MG63 (cell line): ENCODE results near the gene ZNF880. TPM values are rescaled to one million over a fixed set of nuclear protein-coding genes. Genes with fewer than 3 reads are reported as not detected.

ENCODE experiments used
- DNase-seq: peaks from one replicate; pipeline ENCODE4 v3.0.0-alpha.2; 2020
- H3K27me3 ChIP-seq: fragments of 250-450 bp; sonication (Bioruptor Pico); 2 replicates; pipeline ENCODE4 v1.5.1; 2020; ENCODE audit warnings: mild to moderate bottlenecking, moderate library complexity
- H3K36me3 ChIP-seq: fragments of 250-450 bp; sonication (Bioruptor Pico); 2 replicates; pipeline ENCODE4 v1.5.1; 2020; ENCODE audit warnings: mild to moderate bottlenecking, moderate library complexity
- H3K4me3 ChIP-seq: fragments of 250-450 bp; sonication (Bioruptor Pico); 2 replicates; pipeline ENCODE4 v1.5.1; 2020; ENCODE audit warnings: mild to moderate bottlenecking, moderate library complexity
- H3K9me3 ChIP-seq: fragments of 250-450 bp; sonication (Bioruptor Pico); 2 replicates; pipeline ENCODE4 v1.5.1; 2020; ENCODE audit warnings: mild to moderate bottlenecking, moderate library complexity
- total RNA-seq: library from RNA; depleted of rRNA; stranded (reverse); fragments of >200 nt; shearing (Covaris generic); gene quantifications from 2 replicates; pipeline ENCODE4 v1.2.3, GENCODE V29; 2014; ENCODE audit warnings: low replicate concordance; rRNA removed

ZNF880 gene
- total RNA-seq, 1 experiment from 2014 or later, result 2.3 TPM

DNA sequence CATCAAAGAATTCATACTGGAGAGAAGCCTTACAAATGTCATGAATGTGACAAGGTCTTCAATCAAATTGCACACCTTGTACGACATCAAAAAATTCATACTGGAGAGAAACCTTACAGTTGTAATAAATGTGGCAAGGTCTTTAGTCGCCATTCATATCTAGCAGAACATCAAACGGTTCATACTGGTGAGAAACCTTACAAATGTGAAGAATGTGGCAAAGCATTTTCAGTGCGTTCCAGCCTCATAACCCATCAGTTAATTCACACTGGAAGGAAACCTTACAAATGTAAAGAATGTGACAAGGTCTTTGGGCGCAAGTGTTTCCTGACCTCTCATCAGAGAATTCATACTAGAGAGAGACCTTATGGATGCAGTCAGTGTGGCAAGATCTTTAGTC, 46.0 kb downstream of the ZNF880 start:
- no peaks in the 10 kb centered on the region for H3K36me3 ChIP-seq
- H3K27me3 ChIP-seq, result no peaks in the 10 kb centered on the region
- no peak for DNase-seq
- H3K4me3 ChIP-seq, result no peak overlapping the region
- peaks cover 7% of the 10 kb centered on the region for H3K9me3 ChIP-seq

DNA sequence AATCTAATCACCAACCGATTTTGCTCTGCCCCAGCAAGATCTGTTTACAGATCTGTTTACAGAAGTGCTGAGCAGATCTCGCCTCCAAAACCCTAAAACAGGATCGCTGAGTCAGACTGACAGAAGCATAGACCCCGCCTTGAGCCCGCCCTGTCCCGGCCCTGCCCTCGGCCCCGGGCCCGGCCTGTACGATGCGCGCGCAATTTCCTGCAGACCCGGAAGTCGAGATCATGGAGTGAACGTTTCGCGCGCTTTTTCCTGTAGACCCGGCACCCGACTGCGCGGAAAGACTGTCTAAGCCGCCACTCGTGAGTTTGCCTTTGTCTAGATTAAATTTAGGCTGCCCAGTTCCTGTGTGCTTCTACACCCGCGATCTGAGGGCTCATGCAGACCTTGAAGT, 59.2 kb downstream of the ZNF880 start, which contains the start of gene ZNF534:
Gene ZNF534, plus strand, starts transcription at position 212 of the 400 bp plus-strand sequence. CDS start 2,327 bp downstream, outside the sequence.
- Histone ChIP-seq H3K27me3 (no peaks in the 10 kb centered on the region), H3K36me3 (no peaks in the 10 kb centered on the region), H3K9me3 (0 out of 2 replicates have a peak, but pooled peaks cover 2% of the 10 kb centered on the region), H3K4me3 (no peak within 1 kb of the TSS)
- no peak for DNase-seq

Other genes with a start within 250 kb of the ZNF880 start
- gene ZNF616, start 230.0 kb upstream of the ZNF880 start, total RNA-seq, result 1.6 and 1.9 TPM in 2 replicates
- gene ZNF836, start 198.3 kb upstream of the ZNF880 start, total RNA-seq, result 4.0 and 5.0 TPM in 2 replicates
- gene PPP2R1A, start 179.9 kb upstream of the ZNF880 start, total RNA-seq, result 74.0 and 171 TPM in 2 replicates
- 12.3 and 32.7 TPM in 2 replicates for gene ZNF766, start 100.3 kb upstream of the ZNF880 start, total RNA-seq
- gene ZNF480, start 72.8 kb upstream of the ZNF880 start, total RNA-seq, result 2.7 and 3.8 TPM in 2 replicates
- 0.15 and 2.4 TPM in 2 replicates for gene ZNF610, start 33.7 kb upstream of the ZNF880 start, total RNA-seq
- gene ZNF528, start 27.9 kb downstream of the ZNF880 start, total RNA-seq, result 1.9 and 2.8 TPM in 2 replicates
- gene ZNF534, start 59.2 kb downstream of the ZNF880 start, total RNA-seq, result not detected in 2 replicates
- gene ZNF578, start 83.6 kb downstream of the ZNF880 start, total RNA-seq, result 0.07 TPM in 1 of 2 replicates, not detected in the other
- gene ZNF808, start 157.7 kb downstream of the ZNF880 start, total RNA-seq, result 6.2 and 31.2 TPM in 2 replicates
- gene ZNF701, start 200.4 kb downstream of the ZNF880 start, total RNA-seq, result 3.1 and 6.4 TPM in 2 replicates